Stimulated activated CD8-positive, alpha-beta memory T cell treated with anti-CD3 and anti-CD28 coated beads, Interleukin-12 subunit alpha, Interleukin-12 subunit beta, amount 100 ng/mL, for 24 hours (primary cell): ENCODE data around the gene PPP1R18.
"Not testable (repeated sequence)": the region's sequence is repeated elsewhere in the genome, so short reads cannot be mapped to it uniquely, and the experiment has no call there.

Experiments
- DNase-seq: peaks from one replicate; pipeline ENCODE4 v3.0.0-alpha.2; 2020; ENCODE audit errors: extremely low read depth

Gene PPP1R18

GRCh38 chr6:30686009-30686907, at the start of gene PPP1R18:
PPP1R18 (minus strand) TSS chr6:30686645; CDS start chr6:30686018, 627 bp downstream.
- peak; percentile 76 for DNase-seq

GRCh38 chr6:30735668-30736314, 49.3 kb upstream of the PPP1R18 start:
- DNase-seq, result no peak

- DNase-seq, result no peak
Observed at GRCh38 chr6:30732237-30732943, 45.9 kb upstream of the PPP1R18 start.

GRCh38 chr6:30730601-30731435, 44.4 kb upstream of the PPP1R18 start:
- no peak for DNase-seq

- no peak for DNase-seq
Observed at GRCh38 chr6:30727920-30728553, 41.6 kb upstream of the PPP1R18 start.

- DNase-seq, result no peak
Observed at GRCh38 chr6:30726506-30727413, 40.3 kb upstream of the PPP1R18 start.

GRCh38 chr6:30725713-30726505, 39.5 kb upstream of the PPP1R18 start:
- DNase-seq, result no peak

GRCh38 chr6:30724906-30725667, 38.6 kb upstream of the PPP1R18 start:
- no peak for DNase-seq

GRCh38 chr6:30723843-30724741, 37.6 kb upstream of the PPP1R18 start:
- not testable (repeated sequence) for DNase-seq

- DNase-seq, result not testable (repeated sequence)
Observed at GRCh38 chr6:30723159-30723842, 36.9 kb upstream of the PPP1R18 start.

GRCh38 chr6:30722280-30723112, 36.1 kb upstream of the PPP1R18 start:
- DNase-seq, result no peak

- DNase-seq, result not testable (repeated sequence)
Observed at GRCh38 chr6:30722025-30722279, 35.5 kb upstream of the PPP1R18 start.

- DNase-seq, result peak; percentile 96
Observed at GRCh38 chr6:30721198-30722024, 35.0 kb upstream of the PPP1R18 start.

- no peak for DNase-seq
Observed at GRCh38 chr6:30720738-30721197, 34.3 kb upstream of the PPP1R18 start.
